ENCODE data around the gene PRKCSH.
A peak's percentile ranks its signal among the peaks of the same experiment; 100 is the strongest.

PRKCSH gene

GRCh38 chr19:11410682-11411081 lies 24.8 kb upstream of the PRKCSH start:
- peak; percentile 11 for DNase-seq (ENCODE audit: low read depth)
- no peak for TF ChIP-seq CTCF (IDR thresholded peaks at IDR 0.05; ENCODE audit: low read length, missing control alignments)

GRCh38 chr19:11414544-11414943 lies 20.9 kb upstream of the PRKCSH start:
- TF ChIP-seq CTCF (IDR thresholded peaks at IDR 0.05; ENCODE audit: low read length, missing control alignments), result no peak
- H3K4me3 ChIP-seq (replicated peaks; ENCODE audit: low read depth, low read length), result no peak overlapping the region
- no peak for DNase-seq (ENCODE audit: low read depth)

More at GRCh38 chr19:11410682-11411081, 24.8 kb upstream of the PRKCSH start:
- H3K4me3 ChIP-seq (replicated peaks; ENCODE audit: low read depth, low read length), result no peak overlapping the region

GRCh38 chr19:11416346-11417052 lies 18.9 kb upstream of the PRKCSH start:
- TF ChIP-seq CTCF (IDR thresholded peaks at IDR 0.05; ENCODE audit: low read length, missing control alignments), result no peak
- no peak for DNase-seq (ENCODE audit: low read depth)
- no peak overlapping the region for H3K4me3 ChIP-seq (replicated peaks; ENCODE audit: low read depth, low read length)

- TF ChIP-seq CTCF (IDR thresholded peaks at IDR 0.05; ENCODE audit: low read length, missing control alignments), result no peak
- no peak overlapping the region for H3K4me3 ChIP-seq (replicated peaks; ENCODE audit: low read depth, low read length)
- DNase-seq (ENCODE audit: low read depth), result no peak
These were observed 17.3 kb upstream of the PRKCSH start for GRCh38 chr19:11418094-11418548.

- peak within 1 kb of the TSS; percentile 30 for H3K4me3 ChIP-seq (replicated peaks; ENCODE audit: low read depth, low read length)
These were observed 16.6 kb upstream of the PRKCSH start, which contains the start of gene RGL3 for GRCh38 chr19:11418549-11419506. Gene RGL3 (minus strand): TSS chr19:11419314. CDS start chr19:11419278, 36 bp downstream.

More at GRCh38 chr19:11418549-11419506, 16.6 kb upstream of the PRKCSH start, which contains the start of gene RGL3:
- TF ChIP-seq CTCF (IDR thresholded peaks at IDR 0.05; ENCODE audit: low read length, missing control alignments), result no peak
- no peak for DNase-seq (ENCODE audit: low read depth)
